ENCODE results near the gene ERVFRD-1. TPM values are rescaled to one million over a fixed set of nuclear protein-coding genes. Genes with fewer than 3 reads are reported as not detected.
"Not testable (repeated sequence)": the region's sequence is repeated elsewhere in the genome, so short reads cannot be mapped to it uniquely, and the experiment has no call there.

The ERVFRD-1 gene
- polyA plus RNA-seq, 4 donors = 0.09 to 0.32 (median 0.14) TPM

DNA sequence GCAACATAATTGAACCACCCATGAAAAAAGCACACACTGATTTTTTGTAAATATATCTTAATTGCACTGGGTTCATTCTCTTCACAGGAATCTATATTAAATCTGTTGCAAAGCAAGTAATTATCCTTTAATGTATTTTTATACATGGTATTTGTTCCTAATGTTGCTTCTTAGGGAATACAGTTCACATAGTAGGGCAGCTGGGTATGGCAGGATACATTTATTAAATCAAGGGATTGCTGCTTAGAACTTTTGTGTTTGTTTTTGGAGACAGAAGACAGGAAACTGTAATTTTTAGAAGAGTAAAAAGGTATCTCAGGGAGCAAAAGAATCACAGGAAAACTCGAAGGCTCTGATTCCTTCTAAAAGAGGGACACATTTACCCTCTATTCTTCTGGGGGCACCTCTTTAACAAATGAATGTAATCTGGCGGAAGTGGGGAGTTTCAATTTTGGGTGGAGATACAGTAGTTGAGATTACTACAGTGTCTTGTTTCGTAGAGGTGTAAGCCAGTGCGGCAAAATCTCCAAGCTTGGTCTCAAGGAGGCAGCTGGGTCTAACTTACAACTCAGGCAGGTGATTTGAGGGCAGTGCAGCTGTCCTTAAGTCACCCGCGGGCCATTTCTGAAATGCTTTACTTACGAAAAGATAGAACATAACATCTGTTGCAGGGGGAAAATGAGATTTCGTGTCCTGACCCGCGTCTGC is 18.7 kb downstream of the ERVFRD-1 start:
- DNase-seq (ENCODE audit: low read depth in 4 of 4, low spot score in 2 of 4) = no peak

GRCh38 chr6:11091141-11091540 is 20.4 kb downstream of the ERVFRD-1 start:
- not testable (repeated sequence) for DNase-seq (ENCODE audit: low read depth in 4 of 4, low spot score in 2 of 4)

GRCh38 chr6:11089695-11090094 is 21.8 kb downstream of the ERVFRD-1 start:
- DNase-seq (ENCODE audit: low read depth in 4 of 4, low spot score in 2 of 4) = no peak

GRCh38 chr6:11087141-11087812 is 24.2 kb downstream of the ERVFRD-1 start:
- DNase-seq (ENCODE audit: low read depth in 4 of 4, low spot score in 2 of 4) = not testable (repeated sequence)

GRCh38 chr6:11085758-11086435 is 25.6 kb downstream of the ERVFRD-1 start:
- no peak for DNase-seq (ENCODE audit: low read depth in 4 of 4, low spot score in 2 of 4)

DNA sequence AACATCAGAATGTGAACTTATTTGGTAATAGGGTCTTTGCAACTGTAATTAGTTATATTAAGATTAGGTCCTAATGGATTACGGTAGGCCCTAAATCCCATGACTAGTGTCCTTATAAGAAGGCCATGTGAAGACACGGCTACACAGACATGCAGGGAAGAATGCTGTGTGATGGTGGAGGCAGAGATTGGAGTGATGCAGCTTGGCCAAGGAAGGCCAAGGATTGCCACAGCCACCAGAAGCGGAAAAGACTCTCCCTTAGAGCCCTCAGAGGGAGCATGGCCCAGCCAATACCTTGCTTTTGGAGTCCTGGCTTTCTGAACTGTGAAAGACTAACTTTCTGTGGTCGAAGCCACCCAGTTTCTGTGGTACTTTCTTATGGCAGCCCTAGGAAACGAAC is 27.6 kb downstream of the ERVFRD-1 start:
- DNase-seq (ENCODE audit: low read depth in 4 of 4, low spot score in 2 of 4) = no peak

DNA sequence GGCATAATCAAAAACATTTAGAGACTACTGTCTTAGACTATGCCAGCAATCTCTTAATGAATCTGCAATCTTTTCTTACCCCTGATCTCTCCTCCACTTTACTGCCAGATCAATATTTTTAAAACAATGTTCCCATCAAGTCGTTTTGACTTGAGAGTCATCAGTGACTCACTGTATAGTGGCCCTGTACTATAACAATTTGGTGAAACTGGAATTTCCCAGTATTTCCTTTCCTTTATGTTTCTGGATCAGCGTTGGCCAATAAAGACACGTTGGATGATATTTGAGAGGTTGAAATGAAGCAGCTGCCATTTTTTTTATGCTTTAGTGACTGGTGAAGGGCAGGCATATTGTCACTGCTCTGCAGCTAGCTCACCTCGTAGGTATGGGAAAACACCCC is 28.0 kb downstream of the ERVFRD-1 start:
- DNase-seq (ENCODE audit: low read depth in 4 of 4, low spot score in 2 of 4) = no peak

DNA sequence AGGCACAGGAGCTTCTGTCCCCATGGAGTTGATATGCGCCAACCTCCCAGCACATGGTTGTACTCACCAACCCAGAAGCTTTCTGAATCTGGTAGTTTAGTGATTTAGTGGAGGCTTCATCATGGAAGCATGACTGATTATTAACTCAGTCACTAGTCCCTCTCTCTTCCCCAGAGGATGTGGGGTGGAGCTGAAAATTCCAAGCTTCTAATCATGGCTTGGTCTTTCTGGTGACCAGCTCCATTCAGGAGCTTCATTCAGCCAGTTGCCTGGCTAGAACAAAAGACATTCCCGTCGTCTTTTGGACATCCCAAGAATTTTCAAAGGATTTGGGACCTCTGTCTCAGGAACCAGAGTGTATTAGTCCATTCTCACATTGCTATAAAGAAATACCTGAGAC is 31.2 kb downstream of the ERVFRD-1 start:
- no peak for DNase-seq (ENCODE audit: low read depth in 4 of 4, low spot score in 2 of 4)

- DNase-seq (ENCODE audit: low read depth in 4 of 4, low spot score in 2 of 4) = no peak
Measured at GRCh38 chr6:11078266-11078665, 33.3 kb downstream of the ERVFRD-1 start.

GRCh38 chr6:11076540-11076939 is 35.0 kb downstream of the ERVFRD-1 start:
- DNase-seq (ENCODE audit: low read depth in 4 of 4, low spot score in 2 of 4) = no peak

- DNase-seq (ENCODE audit: low read depth in 4 of 4, low spot score in 2 of 4) = no peak
Measured at GRCh38 chr6:11072101-11072500, 39.4 kb downstream of the ERVFRD-1 start.

- no peak for DNase-seq (ENCODE audit: low read depth in 4 of 4, low spot score in 2 of 4)
Measured at GRCh38 chr6:11069760-11070159, 41.8 kb downstream of the ERVFRD-1 start.

DNA sequence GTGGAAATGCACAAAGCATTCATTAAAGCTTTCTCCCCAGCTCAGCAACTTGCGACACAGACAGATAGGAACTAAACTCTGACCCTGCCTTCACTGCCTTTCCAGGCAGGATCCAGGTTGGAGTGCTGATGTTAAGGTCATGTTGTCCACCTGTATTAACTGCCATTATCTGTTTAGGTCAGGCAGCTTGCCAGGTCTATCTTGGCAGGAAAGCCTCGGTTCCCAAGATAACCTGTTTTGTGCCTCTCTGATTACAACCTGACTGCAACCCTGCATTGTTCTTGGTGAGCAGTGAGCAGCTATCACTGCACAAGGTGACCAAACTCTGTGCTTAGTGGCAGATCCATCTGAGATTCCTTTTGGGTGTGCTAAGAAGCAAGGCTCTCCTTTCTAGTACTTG is 44.2 kb downstream of the ERVFRD-1 start:
- DNase-seq (ENCODE audit: low read depth in 4 of 4, low spot score in 2 of 4) = no peak

DNA sequence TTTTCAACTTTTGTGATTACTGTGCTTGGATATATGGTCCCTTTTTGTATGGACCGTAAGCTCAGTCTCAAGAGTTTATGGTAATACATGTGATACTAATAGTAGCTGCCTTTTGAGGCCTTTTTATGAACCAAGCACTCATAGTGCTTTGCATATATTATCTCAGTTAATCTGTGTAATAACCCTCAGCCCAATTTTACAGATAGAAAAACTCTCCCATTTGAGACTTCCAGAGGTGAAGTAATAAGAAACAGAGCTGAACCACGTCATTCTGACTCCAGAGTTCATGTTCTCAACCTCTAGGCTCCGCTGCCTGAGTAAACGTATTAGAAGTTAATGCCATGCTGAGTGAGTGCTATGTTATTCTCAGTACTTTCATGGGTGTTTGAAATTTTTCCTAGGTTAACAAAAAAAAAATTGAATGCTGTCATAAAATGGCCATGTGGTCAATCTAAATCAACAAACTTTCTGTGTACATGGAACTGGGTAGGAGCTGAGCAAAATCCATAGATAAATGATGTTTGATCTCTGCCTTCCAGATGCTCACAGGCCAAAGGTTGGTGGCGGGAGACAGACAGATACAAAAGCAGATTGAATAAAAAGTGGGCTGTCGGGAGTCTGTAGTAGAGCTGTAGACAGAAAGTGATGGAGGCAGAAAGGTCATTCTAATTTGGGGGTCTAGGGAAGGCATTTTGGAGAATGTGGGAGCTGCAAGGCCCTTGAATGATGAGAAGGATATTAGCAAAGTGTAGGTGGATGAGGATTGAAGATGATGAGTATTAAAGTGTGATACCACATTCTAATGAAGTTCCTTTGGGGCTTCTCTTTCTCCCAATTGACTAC is 44.8 kb downstream of the ERVFRD-1 start:
- DNase-seq (ENCODE audit: low read depth in 4 of 4, low spot score in 2 of 4) = no peak

DNA sequence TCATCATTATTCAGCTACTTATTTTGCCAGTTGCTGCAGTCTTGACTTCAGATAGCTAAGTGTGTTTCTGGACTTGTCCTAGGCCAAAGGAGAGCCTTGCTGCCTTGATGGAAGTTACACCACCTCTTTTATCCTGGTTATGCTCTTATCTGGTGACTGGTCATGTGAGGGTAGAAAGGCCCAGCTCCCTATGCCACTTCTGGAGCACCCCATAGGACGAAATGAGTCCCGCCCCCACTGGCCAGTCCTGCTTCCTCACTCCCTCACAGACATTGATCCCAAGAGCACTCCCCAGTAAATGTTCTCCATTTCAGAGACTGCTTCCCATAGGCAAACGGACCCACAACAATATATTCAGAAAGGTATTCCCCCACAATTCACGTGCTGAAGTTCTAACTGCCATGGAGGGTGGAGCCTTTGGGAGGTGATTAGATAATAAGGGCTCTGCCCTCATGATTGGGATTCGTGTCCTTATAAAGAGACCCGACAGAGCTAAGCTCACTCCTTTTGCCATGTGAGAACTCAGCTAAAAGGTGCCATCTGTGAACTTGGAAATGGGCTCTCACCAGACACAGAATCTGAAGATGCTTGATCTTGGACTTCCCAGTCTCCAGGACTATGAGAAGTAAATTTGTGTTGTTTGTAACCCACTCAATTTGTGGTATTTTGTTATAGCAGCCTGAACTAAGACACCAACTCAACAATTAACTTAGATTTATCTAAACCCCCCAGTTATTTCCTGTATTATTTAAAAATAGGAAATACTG is 45.9 kb downstream of the ERVFRD-1 start:
- DNase-seq (ENCODE audit: low read depth in 4 of 4, low spot score in 2 of 4) = no peak

GRCh38 chr6:11064836-11065235 is 46.7 kb downstream of the ERVFRD-1 start:
- no peak for DNase-seq (ENCODE audit: low read depth in 4 of 4, low spot score in 2 of 4)

GRCh38 chr6:11062715-11063114 is 48.8 kb downstream of the ERVFRD-1 start:
- DNase-seq (ENCODE audit: low read depth in 4 of 4, low spot score in 2 of 4) = no peak

DNA sequence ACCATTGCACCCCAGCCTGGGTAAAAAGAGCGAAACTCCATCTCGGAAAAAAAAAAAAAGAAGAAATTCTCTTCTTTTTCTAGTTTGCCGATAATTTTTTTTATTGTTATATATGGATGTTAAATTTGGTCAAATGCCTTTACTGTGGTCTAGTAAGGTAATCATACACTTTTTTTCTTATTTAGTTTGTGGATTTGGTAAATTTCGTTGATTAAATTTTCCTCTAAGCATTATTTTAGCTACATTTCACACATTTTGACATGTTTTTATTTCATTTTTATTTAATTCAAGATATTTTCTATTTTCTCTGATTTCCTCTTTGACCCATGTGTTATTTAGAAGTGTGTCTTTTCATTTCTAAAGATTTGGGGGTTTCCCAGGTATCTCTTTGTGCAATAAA is 49.4 kb downstream of the ERVFRD-1 start:
- no peak for DNase-seq (ENCODE audit: low read depth in 4 of 4, low spot score in 2 of 4)

- no peak for DNase-seq (ENCODE audit: low read depth in 4 of 4, low spot score in 2 of 4)
Measured at GRCh38 chr6:11058406-11058805, 53.1 kb downstream of the ERVFRD-1 start.

GRCh38 chr6:11056871-11057270 is 54.7 kb downstream of the ERVFRD-1 start:
- DNase-seq (ENCODE audit: low read depth in 4 of 4, low spot score in 2 of 4) = no peak

Measured in left renal cortex interstitium (tissue), 4 donors.